IPS-18a (cell line): ENCODE measurements around the gene KRTAP9-3.
"Not testable (repeated sequence)": the region's sequence is repeated elsewhere in the genome, so short reads cannot be mapped to it uniquely, and the experiment has no call there.

Source experiments
- H3K27ac ChIP-seq: one replicate; pipeline ENCODE4 v1.5.1; 2013; ENCODE audit warnings: low read length
- H3K27me3 ChIP-seq: one replicate; pipeline ENCODE4 v1.6.1; 2013; ENCODE audit warnings: mild to moderate bottlenecking, low read length; ENCODE audit not compliant: control insufficient read depth, insufficient read depth
- H3K36me3 ChIP-seq: one replicate; pipeline ENCODE4 v1.6.1; 2013; ENCODE audit warnings: low read depth, low read length; ENCODE audit not compliant: control insufficient read depth
- H3K4me1 ChIP-seq: one replicate; pipeline ENCODE4 v1.6.1; 2013; ENCODE audit warnings: low read depth, low read length; ENCODE audit not compliant: control insufficient read depth
- H3K4me3 ChIP-seq: one replicate; pipeline ENCODE4 v1.5.1; 2013; ENCODE audit warnings: low read length
- H3K9ac ChIP-seq: one replicate; pipeline ENCODE4 v1.6.1; 2013; ENCODE audit warnings: mild to moderate bottlenecking, low read length, moderate library complexity
- H3K9me3 ChIP-seq: one replicate; pipeline ENCODE4 v1.6.1; 2013; ENCODE audit warnings: low read depth, low read length; ENCODE audit not compliant: control insufficient read depth

KRTAP9-3 gene

DNA sequence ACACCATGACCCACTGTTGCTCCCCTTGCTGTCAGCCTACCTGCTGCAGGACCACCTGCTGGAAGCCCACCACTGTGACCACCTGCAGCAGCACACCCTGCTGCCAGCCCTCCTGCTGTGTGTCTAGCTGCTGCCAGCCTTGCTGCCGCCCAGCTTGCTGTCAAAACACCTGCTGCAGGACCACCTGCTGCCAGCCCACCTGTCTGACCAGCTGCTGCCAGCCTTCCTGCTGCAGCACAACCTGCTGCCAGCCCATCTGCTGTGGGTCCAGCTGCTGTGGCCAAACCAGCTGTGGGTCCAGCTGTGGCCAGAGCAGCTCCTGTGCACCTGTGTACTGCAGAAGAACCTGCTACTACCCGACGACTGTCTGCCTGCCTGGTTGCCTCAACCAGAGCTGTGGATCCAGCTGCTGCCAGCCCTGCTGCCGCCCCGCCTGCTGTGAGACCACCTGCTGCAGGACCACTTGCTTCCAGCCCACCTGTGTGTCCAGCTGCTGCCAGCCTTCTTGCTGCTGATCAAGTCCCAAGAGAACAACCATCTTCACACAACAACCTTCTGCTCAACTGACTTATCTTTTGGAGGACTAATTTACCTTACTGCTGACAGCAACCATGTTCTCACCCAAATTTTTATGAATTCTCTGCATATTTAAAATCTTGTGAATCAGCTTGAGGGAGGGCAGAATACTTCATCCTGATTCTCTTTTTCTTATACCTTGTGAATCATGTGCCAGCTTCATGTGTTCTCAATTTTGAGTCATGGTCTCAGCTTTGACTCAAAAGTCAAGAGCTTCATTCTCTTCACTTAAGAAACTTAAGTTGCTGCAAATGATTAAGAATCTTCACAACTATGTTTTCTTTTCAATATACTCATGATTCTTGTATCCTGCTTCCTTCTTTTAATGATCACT, 23.4 kb downstream of the KRTAP9-3 start, which contains the start of gene KRTAP9-9:
TSS of gene KRTAP9-9 (plus strand) at position 4 of the 910 bp plus-strand sequence.
- H3K36me3 ChIP-seq, H3K9me3 ChIP-seq, H3K27ac ChIP-seq, H3K9ac ChIP-seq, H3K4me3 ChIP-seq, H3K4me1 ChIP-seq, H3K27me3 ChIP-seq: not testable (repeated sequence)

DNA sequence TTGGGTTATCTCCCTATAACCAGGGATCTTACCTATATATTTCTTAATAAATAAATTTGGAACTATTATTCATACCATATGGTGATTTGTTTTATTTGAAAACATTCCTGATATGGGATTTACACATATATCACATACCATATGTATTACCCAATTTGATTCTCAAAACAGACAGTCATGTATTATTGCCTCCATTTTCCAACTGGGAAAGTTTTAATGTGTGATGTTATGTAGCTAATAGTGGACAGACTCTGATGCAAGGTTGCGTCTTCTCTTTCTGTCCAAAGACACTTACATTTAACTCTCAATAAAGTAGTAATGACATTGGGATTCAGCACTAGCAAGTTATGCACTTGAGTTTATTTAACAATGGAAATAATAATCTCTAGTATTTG, 24.0 kb downstream of the KRTAP9-3 start:
- Histone ChIP-seq H3K27me3 (no peaks in the 10 kb centered on the region), H3K4me1 (no peaks in the 10 kb centered on the region), H3K4me3 (no peak overlapping the region), H3K36me3 (no peaks in the 10 kb centered on the region), H3K27ac (no peak overlapping the region), H3K9me3 (no peaks in the 10 kb centered on the region), H3K9ac (no peak overlapping the region)

DNA sequence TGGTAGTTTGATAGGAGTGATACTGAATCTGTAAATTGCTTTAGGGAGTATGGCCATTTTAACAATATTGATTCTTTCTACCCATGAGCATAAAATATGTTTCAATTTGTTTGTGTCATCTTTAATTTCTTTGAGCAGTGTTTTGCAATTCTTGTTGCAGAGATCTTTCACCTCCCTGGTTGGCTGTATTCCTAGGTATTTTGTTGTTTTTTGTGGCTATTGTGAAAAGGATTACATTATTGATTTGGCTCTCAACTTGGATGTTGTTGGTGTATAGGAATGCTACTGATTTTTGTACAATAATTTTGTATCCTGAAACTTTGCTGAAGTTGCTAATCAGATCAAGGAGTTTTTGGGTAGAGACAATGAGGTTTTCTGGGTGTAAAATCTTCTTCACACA, 26.2 kb downstream of the KRTAP9-3 start:
- Histone ChIP-seq H3K9ac (no peak overlapping the region), H3K9me3 (no peaks in the 10 kb centered on the region), H3K27me3 (no peaks in the 10 kb centered on the region), H3K4me3 (no peak overlapping the region), H3K36me3 (no peaks in the 10 kb centered on the region), H3K4me1 (no peaks in the 10 kb centered on the region), H3K27ac (no peak overlapping the region)

DNA sequence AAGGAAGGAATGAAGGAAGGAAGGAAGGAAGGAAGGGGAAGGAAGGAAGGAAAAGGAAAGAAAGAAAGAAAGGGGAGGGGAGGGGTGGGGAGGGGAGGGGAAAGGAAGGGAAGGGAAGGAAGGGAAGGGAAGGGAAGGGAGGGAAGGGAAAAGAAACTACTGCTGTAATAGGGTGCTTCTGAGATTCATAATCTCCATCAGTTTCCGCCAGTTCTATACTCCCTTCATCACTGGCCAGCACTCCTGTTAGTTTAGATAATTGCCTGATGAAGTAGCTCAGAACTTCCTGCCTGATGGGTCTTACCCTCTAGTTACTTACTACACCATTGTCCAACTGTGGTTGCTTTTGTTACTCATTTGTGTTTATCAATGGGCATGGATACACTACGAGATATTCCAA, 31.0 kb downstream of the KRTAP9-3 start:
- Histone ChIP-seq H3K27me3 (no peaks in the 10 kb centered on the region), H3K36me3 (no peaks in the 10 kb centered on the region), H3K4me3 (no peak overlapping the region), H3K27ac (no peak overlapping the region), H3K9ac (no peak overlapping the region), H3K4me1 (no peaks in the 10 kb centered on the region), H3K9me3 (no peaks in the 10 kb centered on the region)

DNA sequence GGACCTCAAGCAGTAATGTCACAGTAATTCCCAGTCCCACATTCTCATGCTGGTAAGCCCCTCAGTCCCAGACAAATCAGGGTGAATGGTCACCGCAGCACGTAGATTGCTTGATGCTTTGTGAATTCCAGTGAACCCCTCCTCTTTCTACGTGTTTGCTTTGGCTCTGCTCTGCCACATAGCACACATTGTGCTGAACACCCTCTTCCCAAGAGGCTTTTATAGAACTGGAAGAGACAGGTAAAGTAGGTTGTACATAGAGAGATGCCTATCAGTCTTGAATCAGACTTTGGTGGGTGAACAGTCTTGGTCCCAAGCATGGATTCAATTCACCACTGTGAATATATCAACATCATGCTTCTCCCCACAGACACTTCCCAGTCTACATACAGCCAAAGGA, 32.4 kb downstream of the KRTAP9-3 start:
- H3K4me1 ChIP-seq = no peaks in the 10 kb centered on the region
- no peak overlapping the region for H3K27ac ChIP-seq
- H3K9ac ChIP-seq = no peak overlapping the region
- H3K4me3 ChIP-seq = no peak overlapping the region
- no peaks in the 10 kb centered on the region for H3K27me3 ChIP-seq
- H3K36me3 ChIP-seq = no peaks in the 10 kb centered on the region
- H3K9me3 ChIP-seq = no peaks in the 10 kb centered on the region

DNA sequence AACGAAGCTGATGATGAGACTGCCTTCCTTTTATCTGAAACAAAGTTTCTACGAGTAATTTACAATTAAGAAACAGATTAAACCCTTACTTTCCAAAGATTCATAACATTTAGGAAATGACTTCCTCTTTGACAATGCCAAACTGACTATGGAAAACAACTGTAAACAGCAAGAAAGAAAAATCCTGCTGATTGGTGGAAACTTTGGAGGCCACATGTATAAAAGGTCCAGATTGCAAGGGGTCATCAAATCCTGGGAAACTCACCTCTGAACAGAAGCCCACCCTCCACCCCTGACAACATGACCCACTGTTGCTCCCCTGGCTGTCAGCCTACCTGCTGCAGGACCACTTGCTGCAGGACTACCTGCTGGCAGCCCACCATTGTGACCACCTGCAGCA, 32.8 kb downstream of the KRTAP9-3 start, which contains the start of gene KRTAP9-6:
TSS of gene KRTAP9-6 (plus strand) at position 301 of the 400 bp plus-strand sequence. CDS start at position 301, 0 bp downstream.
- Histone ChIP-seq H3K27ac (no peak within 1 kb of the TSS), H3K4me1 (no peaks in the 10 kb centered on the region), H3K9ac (no peak within 1 kb of the TSS), H3K4me3 (no peak within 1 kb of the TSS), H3K36me3 (no peaks in the 10 kb centered on the region), H3K27me3 (no peaks in the 10 kb centered on the region), H3K9me3 (no peaks in the 10 kb centered on the region)

DNA sequence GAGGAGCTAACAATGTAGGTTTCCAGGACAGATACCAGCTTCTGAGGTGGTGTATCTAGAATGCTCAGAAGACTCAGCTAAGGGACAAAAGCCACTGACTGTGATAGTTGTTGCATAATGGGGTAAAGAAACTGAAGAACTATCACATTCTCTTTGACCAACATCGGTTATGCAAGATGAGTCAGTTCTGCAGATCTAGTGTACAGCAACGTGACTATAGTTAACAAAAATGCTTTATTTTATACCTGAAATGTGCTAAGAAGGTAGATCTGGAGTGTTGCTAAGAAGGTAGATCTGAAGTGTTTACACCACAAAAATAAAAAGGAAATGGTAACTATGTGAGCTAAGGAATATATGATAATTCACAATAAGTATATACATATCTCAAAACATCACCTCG, 35.5 kb downstream of the KRTAP9-3 start:
- H3K27me3 ChIP-seq = no peaks in the 10 kb centered on the region

DNA sequence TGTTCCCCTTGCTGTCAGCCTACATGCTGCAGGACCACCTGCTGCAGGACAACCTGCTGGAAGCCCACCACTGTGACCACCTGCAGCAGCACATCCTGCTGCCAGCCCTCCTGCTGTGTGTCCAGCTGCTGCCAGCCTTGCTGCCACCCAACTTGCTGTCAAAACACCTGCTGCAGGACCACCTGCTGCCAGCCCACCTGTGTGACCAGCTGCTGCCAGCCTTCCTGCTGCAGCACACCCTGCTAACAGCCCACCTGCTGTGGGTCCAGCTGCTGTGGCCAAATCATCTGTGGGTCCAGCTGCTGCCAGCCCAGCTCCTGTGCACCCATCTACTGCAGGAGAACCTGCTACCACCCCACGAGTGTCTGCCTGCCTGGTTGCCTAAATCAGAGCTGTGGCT, 39.1 kb downstream of the KRTAP9-3 start:
- not testable (repeated sequence) for H3K9ac ChIP-seq, H3K27ac ChIP-seq, H3K9me3 ChIP-seq, H3K4me1 ChIP-seq, H3K36me3 ChIP-seq, H3K27me3 ChIP-seq, H3K4me3 ChIP-seq

More for the DNA sequence above, 35.5 kb downstream of the KRTAP9-3 start:
- H3K9ac ChIP-seq = no peak overlapping the region
- H3K27ac ChIP-seq = no peak overlapping the region
- no peak overlapping the region for H3K4me3 ChIP-seq
- H3K4me1 ChIP-seq = no peaks in the 10 kb centered on the region
- no peaks in the 10 kb centered on the region for H3K9me3 ChIP-seq
- H3K36me3 ChIP-seq = no peaks in the 10 kb centered on the region

DNA sequence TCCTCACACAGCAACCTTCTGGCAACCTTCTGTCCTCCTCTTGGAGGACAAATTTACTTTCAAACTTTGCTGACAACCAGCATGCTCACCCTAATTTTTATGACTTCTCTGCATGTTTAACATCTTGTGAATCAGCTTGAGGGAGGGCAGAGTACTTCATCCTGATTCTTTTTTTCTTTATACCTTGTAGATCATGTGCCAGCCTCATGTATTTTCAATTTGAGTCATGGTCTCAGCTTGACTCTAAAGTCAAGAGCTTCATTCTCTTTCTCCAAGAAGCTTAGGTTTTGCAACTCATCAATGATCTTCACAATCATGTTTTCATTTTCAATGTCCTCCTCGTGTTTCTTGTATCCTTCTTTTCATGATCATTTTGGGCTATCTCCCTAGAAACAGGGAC, 39.6 kb downstream of the KRTAP9-3 start:
- Histone ChIP-seq H3K27me3 (no peaks in the 10 kb centered on the region), H3K9ac (no peak overlapping the region)

DNA sequence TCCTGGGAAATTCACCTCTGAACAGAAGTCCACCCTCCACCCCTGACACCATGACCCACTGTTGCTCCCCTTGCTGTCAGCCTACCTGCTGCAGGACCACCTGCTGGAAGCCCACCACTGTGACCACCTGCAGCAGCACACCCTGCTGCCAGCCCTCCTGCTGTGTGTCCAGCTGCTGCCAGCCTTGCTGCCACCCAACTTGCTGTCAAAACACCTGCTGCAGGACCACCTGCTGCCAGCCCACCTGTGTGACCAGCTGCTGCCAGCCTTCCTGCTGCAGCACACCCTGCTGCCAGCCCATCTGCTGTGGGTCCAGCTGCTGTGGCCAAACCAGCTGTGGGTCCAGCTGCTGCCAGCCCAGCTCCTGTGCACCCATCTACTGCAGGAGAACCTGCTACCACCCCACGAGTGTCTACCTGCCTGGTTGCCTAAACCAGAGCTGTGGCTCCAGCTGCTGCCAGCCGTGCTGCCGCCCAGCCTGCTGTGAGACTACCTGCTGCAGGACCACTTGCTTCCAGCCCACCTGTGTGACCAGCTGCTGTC, 43.5 kb downstream of the KRTAP9-3 start, which contains the start of gene KRTAP9-7:
TSS of gene KRTAP9-7 (plus strand) at position 51 of the 543 bp plus-strand sequence. CDS start at position 51, 0 bp downstream.
- not testable (repeated sequence) for H3K9me3 ChIP-seq, H3K4me1 ChIP-seq, H3K36me3 ChIP-seq, H3K27me3 ChIP-seq, H3K4me3 ChIP-seq, H3K27ac ChIP-seq, H3K9ac ChIP-seq

More for the DNA sequence above, 39.6 kb downstream of the KRTAP9-3 start:
- H3K36me3 ChIP-seq = no peaks in the 10 kb centered on the region
- no peaks in the 10 kb centered on the region for H3K9me3 ChIP-seq
- H3K4me3 ChIP-seq = no peak overlapping the region
- no peak overlapping the region for H3K27ac ChIP-seq
- H3K4me1 ChIP-seq = no peaks in the 10 kb centered on the region

DNA sequence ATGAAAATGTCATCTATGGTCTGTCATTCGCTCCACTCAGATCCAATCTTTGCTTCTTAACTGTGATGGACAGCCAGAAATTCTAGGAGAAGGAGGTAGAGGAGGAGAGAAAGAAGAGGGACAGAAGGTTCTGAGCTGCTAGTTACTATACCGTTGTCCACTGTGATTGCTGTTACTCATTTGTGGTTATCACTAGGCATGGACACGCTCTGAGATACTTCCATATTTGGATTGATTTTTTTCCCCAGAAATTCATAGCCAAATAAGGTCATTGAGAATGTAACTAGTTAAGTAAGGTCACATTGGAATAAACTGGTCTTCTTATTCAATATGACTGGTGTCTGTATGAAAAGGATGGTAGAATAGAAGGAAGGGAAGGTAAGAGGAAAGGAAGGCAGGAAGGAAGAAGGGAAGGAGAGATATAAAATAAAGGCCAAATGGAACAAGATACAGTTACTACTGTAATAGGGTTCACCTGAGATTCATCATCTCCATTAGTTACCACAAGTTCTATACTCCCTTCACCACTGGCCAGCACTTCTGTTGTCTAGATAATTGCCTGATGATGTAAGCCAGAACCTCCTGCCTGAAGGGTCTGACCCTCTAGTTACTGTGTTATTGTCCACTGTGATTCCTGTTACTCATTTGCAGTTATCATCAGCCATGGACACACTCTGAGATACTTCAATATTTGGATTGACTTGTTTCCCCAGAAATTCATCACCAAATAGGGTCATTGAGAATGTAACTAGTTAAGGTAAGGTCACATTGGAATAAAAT, 46.1 kb downstream of the KRTAP9-3 start:
- no peak overlapping the region for H3K27ac ChIP-seq
- H3K4me3 ChIP-seq = no peak overlapping the region
- no peak overlapping the region for H3K9ac ChIP-seq
- H3K27me3 ChIP-seq = no peaks in the 10 kb centered on the region
- H3K36me3 ChIP-seq = no peaks in the 10 kb centered on the region
- H3K4me1 ChIP-seq = no peaks in the 10 kb centered on the region
- H3K9me3 ChIP-seq = no peaks in the 10 kb centered on the region
